Stimulated activated CD8-positive, alpha-beta memory T cell treated with anti-CD3 and anti-CD28 coated beads, Interleukin-7, amount 100 ng/mL, for 48 hours (primary cell): Measurements from ENCODE around the gene ESYT2.
"Not testable (repeated sequence)": the region's sequence is repeated elsewhere in the genome, so short reads cannot be mapped to it uniquely, and the experiment has no call there.

Source experiments
- DNase-seq, 2 donors: peaks; one replicate each; pipeline ENCODE4 v3.0.0-alpha.2; 2020; ENCODE audit warnings: low read depth in 1 of 2; ENCODE audit errors: extremely low read depth in 1 of 2

The ESYT2 gene, protein sequence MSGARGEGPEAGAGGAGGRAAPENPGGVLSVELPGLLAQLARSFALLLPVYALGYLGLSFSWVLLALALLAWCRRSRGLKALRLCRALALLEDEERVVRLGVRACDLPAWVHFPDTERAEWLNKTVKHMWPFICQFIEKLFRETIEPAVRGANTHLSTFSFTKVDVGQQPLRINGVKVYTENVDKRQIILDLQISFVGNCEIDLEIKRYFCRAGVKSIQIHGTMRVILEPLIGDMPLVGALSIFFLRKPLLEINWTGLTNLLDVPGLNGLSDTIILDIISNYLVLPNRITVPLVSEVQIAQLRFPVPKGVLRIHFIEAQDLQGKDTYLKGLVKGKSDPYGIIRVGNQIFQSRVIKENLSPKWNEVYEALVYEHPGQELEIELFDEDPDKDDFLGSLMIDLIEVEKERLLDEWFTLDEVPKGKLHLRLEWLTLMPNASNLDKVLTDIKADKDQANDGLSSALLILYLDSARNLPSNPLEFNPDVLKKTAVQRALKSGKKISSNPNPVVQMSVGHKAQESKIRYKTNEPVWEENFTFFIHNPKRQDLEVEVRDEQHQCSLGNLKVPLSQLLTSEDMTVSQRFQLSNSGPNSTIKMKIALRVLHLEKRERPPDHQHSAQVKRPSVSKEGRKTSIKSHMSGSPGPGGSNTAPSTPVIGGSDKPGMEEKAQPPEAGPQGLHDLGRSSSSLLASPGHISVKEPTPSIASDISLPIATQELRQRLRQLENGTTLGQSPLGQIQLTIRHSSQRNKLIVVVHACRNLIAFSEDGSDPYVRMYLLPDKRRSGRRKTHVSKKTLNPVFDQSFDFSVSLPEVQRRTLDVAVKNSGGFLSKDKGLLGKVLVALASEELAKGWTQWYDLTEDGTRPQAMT

DNA sequence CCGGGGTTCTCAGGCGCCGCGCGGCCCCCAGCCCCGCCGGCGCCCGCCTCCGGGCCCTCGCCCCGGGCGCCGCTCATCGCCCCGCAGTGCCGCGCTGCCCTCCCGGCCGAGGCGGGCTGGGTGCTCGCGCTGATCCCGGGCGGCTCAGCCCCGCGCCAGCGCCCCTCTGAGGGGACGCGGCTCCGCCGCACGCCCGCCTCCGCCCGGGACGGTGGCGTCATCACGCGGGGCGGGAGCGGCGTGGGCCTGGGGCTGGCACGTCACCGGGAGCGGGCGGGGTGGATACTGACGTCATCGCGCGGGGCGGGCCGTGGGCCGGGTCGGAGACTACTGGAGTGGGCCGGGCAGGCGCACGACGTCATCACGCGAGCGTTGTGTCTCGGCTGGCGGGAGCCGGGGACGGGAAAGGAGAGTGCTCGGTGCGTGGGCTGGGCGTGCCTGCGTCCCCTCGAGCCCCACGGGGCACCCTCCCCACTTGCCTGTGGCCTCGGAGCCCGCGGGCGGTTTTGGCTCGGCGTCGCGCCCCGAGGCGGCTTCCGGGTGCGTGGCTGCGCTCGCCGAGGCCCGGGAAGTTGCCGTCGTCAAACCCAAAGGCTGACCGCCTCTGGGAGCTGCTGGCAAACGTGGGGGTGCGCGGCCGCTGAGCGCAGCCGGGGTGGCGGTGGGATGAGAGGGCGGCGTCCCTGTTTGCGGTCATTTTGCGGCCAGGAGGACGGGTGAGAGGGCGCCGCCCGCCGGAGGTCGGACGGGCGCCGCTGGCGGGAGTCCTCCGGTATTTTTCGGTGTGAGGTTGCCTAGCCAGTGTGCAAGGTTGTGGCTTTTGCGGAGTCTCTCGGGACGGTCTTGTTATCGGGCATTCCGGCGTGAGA is at the start of gene ESYT2:
Gene ESYT2, minus strand, starts transcription at position 168 of the 869 bp plus-strand sequence. Its CDS starts 91 bp downstream, at position 77.
- DNase-seq: peak; percentile 97 to 98

DNA sequence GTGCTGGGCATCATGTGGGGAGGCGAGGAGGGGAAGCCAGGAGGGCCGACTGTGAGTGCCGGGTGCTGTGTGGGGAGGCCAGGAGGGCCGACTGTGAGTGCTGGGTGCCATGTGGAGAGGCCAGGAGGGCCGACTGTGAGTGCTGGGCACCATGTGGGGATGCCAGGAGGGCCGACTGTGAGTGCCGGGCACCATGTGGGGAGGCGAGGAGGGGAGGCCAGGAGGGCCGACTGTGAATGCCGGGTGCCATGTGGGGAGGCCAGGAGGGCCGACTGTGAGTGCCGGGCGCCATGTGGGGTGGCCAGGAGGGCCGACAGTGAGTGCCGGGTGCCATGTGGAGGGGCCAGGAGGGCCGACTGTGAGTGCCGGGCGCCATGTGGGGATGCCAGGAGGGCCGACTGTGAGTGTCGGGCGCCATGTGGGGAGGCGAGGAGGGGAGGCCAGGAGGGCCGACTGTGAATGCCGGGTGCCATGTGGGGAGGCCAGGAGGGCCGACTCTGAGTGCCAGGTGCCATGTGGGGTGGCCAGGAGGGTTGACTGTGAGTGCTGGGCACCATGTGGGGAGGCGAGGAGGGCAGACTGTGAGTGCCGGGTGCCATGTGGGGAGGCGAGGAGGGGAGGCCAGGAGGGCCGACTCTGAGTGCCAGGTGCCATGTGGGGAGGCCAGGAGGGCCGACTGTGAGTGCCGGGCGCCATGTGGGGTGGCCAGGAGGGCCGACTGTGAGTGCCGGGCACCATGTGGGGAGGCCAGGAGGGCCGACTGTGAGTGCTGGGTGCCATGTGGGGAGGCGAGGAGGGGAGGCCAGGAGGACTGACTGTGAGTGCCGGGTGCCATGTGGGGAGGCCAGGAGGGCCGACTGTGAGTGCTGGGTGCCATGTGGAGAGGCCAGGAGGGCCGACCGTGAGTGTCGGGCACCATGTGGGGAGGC is 49.1 kb upstream of the ESYT2 start:
- not testable (repeated sequence) for DNase-seq

DNA sequence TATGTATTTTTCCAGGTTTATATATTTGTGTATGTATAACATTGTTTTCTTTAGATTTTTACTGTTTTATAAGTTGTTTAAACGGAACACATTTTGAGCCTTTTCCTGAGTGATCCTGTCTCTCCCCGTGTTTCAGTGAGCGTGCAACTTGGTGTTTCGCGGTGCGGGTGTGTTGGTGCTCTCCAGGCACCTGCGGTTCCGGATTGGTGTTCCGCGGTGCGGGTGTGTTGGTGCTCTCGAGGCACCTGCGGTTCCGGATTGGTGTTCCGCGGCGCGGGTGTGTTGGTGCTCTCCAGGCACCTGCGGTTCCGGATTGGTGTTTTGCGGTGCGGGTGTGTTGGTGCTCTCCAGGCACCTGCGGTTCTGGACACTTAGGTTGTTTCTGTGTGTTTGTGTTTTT is 47.7 kb upstream of the ESYT2 start:
- DNase-seq: no peak

DNA sequence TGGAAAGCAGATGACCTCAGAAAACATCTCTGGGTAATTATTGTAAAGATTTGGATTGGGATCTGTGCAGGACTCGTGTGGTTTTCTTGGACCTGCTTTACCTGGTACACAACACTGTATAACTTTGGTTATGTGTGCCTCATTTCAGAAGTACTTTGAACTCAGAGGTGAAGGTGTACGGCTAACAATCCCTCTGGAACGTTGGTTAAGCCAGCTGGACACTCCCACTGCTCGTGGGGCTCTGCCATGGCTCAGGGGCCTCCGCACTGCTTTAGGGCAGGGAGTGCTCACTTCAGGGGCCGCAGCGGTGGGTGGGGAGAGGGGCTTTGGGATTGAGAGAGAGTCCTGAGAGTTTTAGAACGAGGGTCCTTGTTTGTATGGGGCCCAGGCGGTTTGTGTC is 40.6 kb upstream of the ESYT2 start:
- no peak for DNase-seq

DNA sequence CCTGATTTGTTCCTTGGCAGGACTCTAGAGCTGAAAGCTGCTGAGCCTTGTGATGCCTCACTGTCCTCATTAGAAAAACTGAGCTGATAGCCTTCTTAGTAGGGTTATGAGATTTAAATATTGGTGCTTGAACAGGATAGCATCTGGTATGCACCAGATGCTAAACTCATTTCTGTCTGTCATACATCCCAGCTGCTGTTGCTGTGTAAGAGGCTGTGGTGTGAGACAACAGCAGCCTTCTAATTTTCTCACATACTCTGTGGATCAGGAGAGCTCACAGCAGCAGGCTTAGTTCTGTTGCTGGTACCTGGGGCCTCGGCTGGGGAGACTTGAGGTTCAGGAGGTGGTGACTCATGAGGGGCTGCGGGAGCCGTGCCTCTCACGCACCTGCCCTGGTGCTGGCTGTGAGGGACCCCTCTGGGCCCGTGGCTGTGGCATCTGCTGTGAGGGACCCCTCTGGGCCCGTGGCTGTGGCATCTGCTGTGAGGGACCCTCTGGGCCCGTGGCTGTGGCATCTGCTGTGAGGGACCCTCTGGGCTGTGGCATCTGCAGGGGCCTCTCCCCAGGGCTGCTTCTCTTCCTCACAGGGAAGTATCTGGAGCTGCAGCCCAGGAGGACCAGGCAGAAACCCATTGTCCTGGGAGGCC is 39.6 kb upstream of the ESYT2 start:
- no peak for DNase-seq

DNA sequence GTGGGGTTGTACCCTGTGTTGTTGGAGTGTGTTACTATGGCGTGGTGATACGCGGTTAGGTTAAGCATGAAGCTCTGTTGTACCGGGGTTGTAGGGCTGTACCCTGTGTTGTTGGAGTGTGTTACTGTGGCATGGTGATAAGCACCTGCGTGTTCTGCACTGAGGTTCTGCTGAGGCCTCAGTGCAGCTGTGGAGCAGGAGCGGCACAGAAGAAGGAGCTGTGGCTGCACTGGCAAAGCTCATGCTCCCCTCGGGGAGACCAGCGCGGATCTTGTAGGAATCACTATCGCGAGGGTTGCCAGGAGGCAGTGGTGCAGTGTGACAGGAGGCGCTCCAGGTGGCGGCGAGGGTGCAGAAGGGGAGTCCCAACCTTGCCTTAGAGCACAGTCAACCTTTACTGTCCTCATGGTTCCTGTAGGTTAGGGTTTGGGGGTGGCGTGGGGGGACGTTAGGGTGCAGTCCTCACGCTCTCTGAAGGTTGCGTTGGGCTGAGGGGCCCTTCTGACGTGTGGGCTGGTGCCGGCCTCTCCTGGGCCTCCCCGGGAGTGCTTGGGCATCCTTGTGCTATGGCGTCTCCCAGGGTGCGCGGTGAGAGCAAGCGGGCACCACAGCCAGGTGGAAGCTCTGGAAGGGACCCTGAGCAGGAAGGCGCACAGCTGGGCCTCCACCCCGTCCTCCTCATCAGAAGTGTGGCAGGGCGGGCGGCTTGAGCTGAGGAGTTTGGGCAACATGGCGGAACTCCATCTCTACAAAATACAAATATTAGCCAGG is 38.1 kb upstream of the ESYT2 start:
- DNase-seq: no peak

DNA sequence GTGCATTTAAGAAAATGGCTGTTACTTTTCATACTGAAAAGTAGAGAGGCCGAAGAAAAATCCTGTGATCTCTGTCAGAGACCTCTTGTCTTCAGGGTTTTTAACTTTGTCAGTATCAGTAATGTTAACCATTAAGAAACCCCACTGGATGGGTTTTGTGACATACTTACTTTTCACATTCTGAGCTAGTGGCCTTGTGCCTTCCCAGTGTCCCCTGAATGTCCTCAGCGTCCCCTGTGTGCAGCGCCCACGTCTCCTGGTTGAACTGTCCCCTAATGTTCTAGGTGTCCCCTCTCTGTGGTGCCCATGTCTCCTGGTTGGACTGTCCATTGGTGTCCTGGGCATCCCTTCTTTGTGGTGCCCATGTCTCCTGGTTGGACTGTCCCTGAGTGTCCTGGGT is 36.7 kb upstream of the ESYT2 start:
- no peak for DNase-seq

DNA sequence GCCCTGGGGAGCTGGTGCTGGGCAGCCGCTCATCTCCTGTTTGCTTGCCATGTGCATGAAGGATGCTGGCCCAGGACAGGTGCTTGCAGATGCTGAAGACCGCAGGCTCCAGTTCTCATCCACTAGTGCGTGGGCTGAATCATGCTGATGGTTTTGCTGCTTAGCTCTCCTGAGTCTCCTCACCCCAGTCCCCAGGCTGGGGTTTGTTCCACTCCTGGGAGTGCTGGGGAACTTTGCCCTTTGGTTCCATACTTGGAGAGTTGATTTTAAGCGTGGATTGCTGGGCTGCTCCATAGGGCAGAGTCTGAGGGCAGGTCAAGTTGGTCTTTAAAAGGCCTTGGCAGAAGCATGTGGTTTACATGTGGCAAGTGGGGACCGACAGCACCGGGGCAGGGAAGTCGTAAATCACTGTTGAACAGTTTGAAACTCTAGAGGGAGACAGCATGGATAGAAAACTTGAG is 36.2 kb upstream of the ESYT2 start:
- DNase-seq: no peak

DNA sequence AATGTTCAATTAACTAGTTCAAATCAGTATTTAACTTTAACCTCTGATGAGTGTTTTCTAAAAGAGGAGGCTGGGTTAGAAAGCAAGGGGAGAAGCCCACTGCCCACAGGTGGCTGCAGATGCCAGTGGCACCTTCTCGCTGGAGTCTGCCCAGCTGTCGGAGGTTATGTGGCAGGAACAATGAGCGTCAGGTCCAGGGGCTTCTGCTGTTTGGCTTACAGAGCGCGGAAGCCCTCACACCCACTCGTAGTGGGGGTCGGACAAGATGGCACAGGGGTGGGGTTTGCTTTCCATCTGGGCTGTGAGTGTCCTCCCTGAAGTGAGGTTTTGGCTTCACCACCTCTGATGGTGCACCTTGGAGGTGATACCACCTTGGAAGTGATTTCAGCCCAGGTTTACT is 35.5 kb upstream of the ESYT2 start:
- DNase-seq: no peak

DNA sequence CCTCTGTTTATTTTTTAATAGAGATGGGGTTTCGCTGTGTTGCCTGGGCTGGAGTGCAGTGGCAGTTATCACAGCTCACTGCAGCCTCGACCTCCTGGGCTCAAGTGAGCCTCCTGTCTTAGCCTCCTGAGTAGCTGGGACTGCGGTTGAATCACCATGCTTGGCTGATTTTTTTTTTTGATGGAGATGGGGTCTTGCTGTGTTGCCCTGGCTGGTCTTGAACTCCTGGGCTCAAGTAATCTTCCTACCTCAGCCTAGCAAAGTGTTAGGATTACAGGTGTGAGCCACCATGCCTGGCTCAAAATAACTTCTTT is 35.2 kb upstream of the ESYT2 start:
- DNase-seq: no peak

DNA sequence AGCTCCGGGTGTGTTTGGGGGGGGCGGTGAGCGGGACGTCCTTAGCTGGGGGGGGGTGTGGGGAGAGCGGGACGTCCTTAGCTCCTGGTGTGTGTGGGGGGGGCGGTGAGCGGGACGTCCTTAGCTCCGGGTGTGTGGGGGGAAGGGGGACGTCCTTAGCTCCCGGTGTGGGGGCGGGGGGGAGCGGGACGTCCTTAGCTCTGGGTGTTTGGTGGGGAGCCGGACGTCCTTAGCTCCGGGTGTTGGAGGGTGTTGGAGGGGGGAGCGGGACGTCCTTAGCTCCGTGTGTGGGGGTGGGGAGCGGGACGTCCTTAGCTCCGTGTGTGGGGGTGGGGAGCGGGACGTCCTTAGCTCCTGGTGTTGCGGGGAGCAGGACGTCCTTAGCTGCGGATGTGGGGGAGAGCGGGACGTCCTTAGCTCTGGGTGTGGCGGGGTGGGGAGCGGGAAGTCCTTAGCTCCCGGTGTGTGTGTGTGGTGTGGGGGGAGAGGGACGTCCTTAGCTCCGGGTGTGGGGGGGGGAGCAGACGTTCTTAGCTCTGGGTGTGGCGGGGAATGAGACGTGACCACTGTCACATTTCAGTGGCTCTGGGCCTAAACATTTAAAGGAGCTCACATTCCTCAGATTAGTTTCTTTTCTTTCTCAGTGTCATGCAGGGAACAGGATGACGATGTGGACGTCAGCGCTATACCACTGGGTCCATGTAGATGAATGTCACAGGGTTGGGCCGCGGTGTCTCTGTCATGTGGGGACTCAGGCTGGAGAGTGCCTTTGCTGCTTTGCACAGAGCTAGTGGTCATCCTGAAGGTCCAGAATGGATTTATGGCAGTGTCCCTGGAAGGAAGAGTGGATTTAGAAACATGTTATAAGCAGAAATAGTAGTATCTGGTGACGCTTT is 34.5 kb upstream of the ESYT2 start:
- DNase-seq: peak in 1 of 2 donors; percentile 28

DNA sequence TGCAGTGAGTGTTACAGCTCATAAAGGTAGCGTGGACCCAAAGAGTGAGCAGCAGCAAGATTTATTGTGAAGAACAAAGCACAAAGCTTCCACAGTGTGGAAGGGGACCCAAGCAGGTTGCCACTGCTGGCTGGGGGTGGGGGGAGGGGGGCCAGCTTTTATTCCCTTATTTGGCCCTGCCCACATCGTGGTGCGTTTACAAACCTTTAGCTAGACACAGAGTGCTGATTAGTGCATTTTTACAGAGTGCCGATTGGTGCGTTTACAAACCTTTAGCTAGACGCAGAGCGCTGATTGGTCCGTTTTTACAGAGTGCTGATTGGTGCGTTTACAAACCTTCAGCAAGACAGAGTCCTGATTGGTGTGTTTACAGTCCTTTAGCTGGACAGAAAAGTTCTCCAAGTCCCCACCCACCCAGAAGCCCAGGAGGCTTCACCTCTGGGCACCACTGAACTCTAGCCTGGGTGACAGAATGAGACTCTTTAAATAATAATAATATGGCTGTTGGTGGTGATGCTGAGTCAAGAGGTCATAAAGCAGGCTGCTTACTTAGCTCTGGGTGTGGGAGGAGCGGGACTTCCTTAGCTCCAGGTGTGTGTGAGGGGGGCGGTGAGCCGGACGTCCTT is 33.8 kb upstream of the ESYT2 start:
- peak in 1 of 2 donors; percentile 35 for DNase-seq

DNA sequence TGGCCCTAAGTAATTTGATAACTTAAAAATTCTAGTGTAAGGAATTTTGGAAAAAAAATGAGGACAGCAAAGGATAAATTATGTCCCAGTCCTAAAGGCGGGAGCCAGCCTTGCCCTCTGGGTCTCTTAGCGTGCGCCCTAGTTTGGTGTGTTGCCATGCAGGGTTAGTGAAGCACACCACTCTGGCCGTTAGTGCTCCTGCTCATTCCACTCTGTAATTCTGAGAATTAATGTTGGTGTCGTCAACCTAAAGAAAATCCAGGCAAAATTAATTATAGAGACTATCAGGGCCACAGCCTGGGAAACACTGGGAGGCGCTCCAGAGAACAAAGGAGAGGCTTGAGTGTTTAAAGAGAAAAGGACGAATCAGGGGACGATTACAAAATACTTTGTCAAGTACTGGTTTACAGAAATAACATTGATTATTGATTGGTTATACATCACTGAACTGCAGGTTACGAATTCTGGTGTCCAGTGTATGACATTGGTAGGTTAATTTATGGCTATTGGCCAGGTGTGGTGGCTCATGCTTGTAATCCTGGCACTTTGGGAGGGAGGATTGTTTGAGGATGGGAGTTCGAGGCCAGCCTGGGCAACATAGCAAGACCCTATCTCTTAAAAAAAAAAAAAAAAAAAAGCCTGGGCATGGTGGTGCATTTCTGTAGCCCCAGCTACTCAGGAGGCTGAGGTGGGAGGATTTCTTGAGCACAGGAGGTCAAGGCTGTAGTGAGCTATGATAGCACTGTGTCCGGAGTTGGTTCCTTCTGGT is 32.8 kb upstream of the ESYT2 start:
- no peak for DNase-seq

DNA sequence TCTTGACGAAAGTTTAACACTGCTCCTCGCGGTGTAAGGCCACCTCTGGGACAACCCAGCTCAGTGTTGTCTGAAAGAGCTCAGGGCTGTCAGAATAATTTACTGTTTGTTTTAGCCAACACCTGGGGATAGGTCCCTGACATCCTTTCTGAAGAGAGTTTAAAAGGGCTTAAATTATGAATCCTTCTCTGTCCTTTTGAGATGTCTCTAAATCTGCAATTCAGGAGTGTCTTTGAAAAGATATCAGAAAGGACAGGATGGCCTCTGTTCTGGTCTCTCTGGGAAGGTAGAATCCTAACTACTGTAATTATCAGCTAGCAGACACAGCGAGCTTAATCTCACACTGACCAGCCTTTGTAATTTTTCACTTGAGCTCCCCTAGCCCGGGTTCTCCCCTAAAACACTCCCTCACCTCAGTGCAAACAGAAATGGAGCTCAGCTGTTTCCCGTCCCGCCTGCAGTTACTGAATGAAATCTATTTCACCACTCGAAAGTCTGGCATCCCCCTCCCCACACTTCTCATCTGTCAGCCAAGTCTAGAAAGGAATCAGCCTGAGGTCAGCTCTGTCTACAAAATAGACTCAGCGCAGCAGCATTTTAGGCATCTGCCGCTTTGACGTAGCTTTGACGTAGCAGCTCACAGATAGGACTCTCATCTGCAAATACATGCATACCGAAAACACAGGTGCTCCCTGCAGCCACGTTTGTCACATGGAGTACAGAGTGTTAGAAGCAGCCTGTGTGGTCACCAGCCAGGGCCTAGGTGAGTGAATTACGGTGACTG is 31.9 kb upstream of the ESYT2 start:
- DNase-seq: no peak

DNA sequence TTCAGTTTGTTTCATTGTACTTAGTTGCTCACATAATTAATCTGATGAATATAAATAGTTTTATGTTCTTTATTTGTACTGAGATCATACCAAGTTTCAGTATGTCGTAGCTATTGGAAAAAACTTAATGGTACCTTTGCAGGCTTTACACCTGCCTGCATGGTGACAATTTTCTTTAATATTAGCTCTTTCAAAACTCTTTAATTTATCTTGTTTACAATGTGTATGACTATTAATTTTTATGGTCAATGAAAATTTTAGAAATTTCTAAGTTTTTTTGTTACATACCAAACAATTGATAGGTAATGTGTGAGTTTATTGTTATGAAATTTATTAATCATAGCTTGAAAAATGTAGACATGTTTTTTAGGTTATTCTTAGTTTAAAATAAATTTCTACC is 31.1 kb upstream of the ESYT2 start:
- no peak for DNase-seq
